Sigmoid colon (tissue), 4 donors: ENCODE measurements around the gene MYORG.
"Not testable (repeated sequence)": the region's sequence is repeated elsewhere in the genome, so short reads cannot be mapped to it uniquely, and the experiment has no call there.

ENCODE experiments used
- EP300 ChIP-seq, 4 donors: sonication (generic); formaldehyde crosslinking; IDR thresholded peaks; one replicate each; pipeline ENCODE4 v1.6.1; 2017; ENCODE audit warnings: antibody characterized with exemption in 4 of 4
- POLR2A ChIP-seq, 2 donors: fragments of 450-650 bp; IDR thresholded peaks; one replicate each; pipeline ENCODE4 v1.6.1; 2016; ENCODE audit warnings: antibody characterized with exemption in 2 of 2, mild to moderate bottlenecking in 2 of 2, moderate library complexity in 2 of 2
- TF ChIP-seq, protein P1 (sequence below), 4 experiments: fragments of 450-650 bp in 3 of 4; fragments of 200-600 bp in 1 of 4; IDR thresholded peaks; one replicate each; pipeline ENCODE4 v1.5.1; 2016 to 2019; ENCODE audit warnings: antibody characterized with exemption in 4 of 4, mild to moderate bottlenecking in 3 of 4, moderate library complexity in 2 of 4

DNA sequence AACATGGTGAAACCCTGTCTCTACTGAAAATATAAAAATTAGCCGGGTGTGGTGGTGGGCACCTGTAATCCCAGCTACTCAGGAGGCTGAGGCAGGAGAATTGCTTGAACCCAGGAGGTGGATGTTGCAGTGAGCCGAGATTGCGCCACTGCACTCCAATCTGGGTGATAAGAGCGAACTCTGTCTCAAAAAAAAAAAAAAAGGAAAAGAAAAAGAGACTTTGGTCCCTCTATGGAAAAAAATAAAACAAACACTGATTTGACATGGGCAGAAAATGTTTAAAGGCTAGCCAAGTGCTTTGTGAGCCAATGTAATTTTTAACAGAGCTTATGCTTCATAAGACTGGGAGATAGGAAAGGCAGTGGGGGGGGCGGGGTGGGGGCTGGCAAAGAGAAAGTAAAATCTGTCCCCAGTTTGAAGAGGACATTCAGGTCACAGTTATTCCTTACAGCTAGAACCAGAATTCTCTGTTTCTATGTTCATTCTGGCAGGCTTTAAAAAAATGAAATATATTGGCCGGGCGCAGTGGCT is 24.5 kb downstream of the MYORG start:
- not testable (repeated sequence) for TF ChIP-seq POLR2A, EP300 (IDR thresholded peaks at IDR 0.05)
- TF ChIP-seq, protein P1, sequence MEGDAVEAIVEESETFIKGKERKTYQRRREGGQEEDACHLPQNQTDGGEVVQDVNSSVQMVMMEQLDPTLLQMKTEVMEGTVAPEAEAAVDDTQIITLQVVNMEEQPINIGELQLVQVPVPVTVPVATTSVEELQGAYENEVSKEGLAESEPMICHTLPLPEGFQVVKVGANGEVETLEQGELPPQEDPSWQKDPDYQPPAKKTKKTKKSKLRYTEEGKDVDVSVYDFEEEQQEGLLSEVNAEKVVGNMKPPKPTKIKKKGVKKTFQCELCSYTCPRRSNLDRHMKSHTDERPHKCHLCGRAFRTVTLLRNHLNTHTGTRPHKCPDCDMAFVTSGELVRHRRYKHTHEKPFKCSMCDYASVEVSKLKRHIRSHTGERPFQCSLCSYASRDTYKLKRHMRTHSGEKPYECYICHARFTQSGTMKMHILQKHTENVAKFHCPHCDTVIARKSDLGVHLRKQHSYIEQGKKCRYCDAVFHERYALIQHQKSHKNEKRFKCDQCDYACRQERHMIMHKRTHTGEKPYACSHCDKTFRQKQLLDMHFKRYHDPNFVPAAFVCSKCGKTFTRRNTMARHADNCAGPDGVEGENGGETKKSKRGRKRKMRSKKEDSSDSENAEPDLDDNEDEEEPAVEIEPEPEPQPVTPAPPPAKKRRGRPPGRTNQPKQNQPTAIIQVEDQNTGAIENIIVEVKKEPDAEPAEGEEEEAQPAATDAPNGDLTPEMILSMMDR (IDR thresholded peaks at IDR 0.05): not testable (repeated sequence)
